ENCODE results near the gene DEPDC1B. TPM values are rescaled to one million over a fixed set of nuclear protein-coding genes. Genes with fewer than 3 reads are reported as not detected.

The DEPDC1B gene
- total RNA-seq, 1 experiment from 2014 or later, result 29.2 TPM

GRCh38 chr5:60636001-60636400 is 64.0 kb downstream of the DEPDC1B start:
- Histone ChIP-seq H3K9me3 (ENCODE audit: insufficient read depth, low read depth) (no peaks in the 10 kb centered on the region), H3K4me3 (no peak overlapping the region), H4K20me1 (ENCODE audit: insufficient read depth) (no peaks in the 10 kb centered on the region), H3K27ac (no peak overlapping the region), H3K36me3 (ENCODE audit: low read depth) (no peaks in the 10 kb centered on the region), H3K4me1 (replicated peaks; ENCODE audit: insufficient read depth) (no peaks in the 10 kb centered on the region), H3K4me2 (no peak overlapping the region), H3F3A (ENCODE audit: insufficient read depth, low read depth) (no peaks in the 10 kb centered on the region), H3K27me3 (ENCODE audit: insufficient read depth, low read depth) (no peaks in the 10 kb centered on the region), H3K79me2 (ENCODE audit: low read depth) (no peaks in the 10 kb centered on the region), H2AFZ (no peak overlapping the region), H3K9me2 (ENCODE audit: insufficient read depth) (no peaks in the 10 kb centered on the region)
- no peak for DNase-seq
- ChIA-PET CTCF (no interaction called here), POLR2A (ENCODE audit: unreplicated experiment) (interaction anchor here (0.6 kb wide), 1 partner anchor 290 kb away, joined by 3 read pairs; no protein-coding TSS in a partner anchor)
- intact Hi-C loops (cut with micrococcal nuclease; ENCODE audit: unreplicated experiment), result no loop called here
- BruUV-seq (replicated peaks), result no TSS peak
- TF ChIP-seq CTCF (conservative IDR thresholded peaks at IDR 0.05) (no peak), EZH2 (IDR thresholded peaks at IDR 0.05; ENCODE audit: low read depth) (no peak)

- no peak for DNase-seq
- no peaks in the 10 kb centered on the region for H3K27me3 ChIP-seq (ENCODE audit: insufficient read depth, low read depth)
- H3F3A ChIP-seq (ENCODE audit: insufficient read depth, low read depth), result no peaks in the 10 kb centered on the region
- no peak overlapping the region for H3K4me2 ChIP-seq
- no peaks in the 10 kb centered on the region for H3K9me3 ChIP-seq (ENCODE audit: insufficient read depth, low read depth)
- no peaks in the 10 kb centered on the region for H3K36me3 ChIP-seq (ENCODE audit: low read depth)
- no peaks in the 10 kb centered on the region for H3K4me1 ChIP-seq (replicated peaks; ENCODE audit: insufficient read depth)
- no peak overlapping the region for H2AFZ ChIP-seq
- intact Hi-C loops (cut with micrococcal nuclease; ENCODE audit: unreplicated experiment), result no loop called here
- ChIA-PET POLR2A (ENCODE audit: unreplicated experiment) (no interaction called here), CTCF (no interaction called here)
- no peak overlapping the region for H3K27ac ChIP-seq
- no peaks in the 10 kb centered on the region for H3K79me2 ChIP-seq (ENCODE audit: low read depth)
- no peaks in the 10 kb centered on the region for H3K9me2 ChIP-seq (ENCODE audit: insufficient read depth)
- H3K4me3 ChIP-seq, result no peak overlapping the region
- TF ChIP-seq EZH2 (IDR thresholded peaks at IDR 0.05; ENCODE audit: low read depth), result no peak
- no peak for TF ChIP-seq CTCF (conservative IDR thresholded peaks at IDR 0.05)
- no peaks in the 10 kb centered on the region for H4K20me1 ChIP-seq (ENCODE audit: insufficient read depth)
- BruUV-seq (replicated peaks), result no TSS peak
Measured at GRCh38 chr5:60634051-60634450, 65.9 kb downstream of the DEPDC1B start.

- Histone ChIP-seq H3K79me2 (ENCODE audit: low read depth) (no peaks in the 10 kb centered on the region), H3K4me2 (no peak overlapping the region), H3K9me2 (ENCODE audit: insufficient read depth) (no peaks in the 10 kb centered on the region), H3K27me3 (ENCODE audit: insufficient read depth, low read depth) (no peaks in the 10 kb centered on the region), H2AFZ (no peak overlapping the region), H3K27ac (no peak overlapping the region), H3F3A (ENCODE audit: insufficient read depth, low read depth) (no peaks in the 10 kb centered on the region), H3K36me3 (ENCODE audit: low read depth) (no peaks in the 10 kb centered on the region), H3K4me3 (no peak overlapping the region), H3K9me3 (ENCODE audit: insufficient read depth, low read depth) (no peaks in the 10 kb centered on the region), H3K4me1 (replicated peaks; ENCODE audit: insufficient read depth) (no peaks in the 10 kb centered on the region), H4K20me1 (ENCODE audit: insufficient read depth) (no peaks in the 10 kb centered on the region)
- ChIA-PET POLR2A (ENCODE audit: unreplicated experiment) (no interaction called here), CTCF (no interaction called here)
- BruUV-seq (replicated peaks), result no TSS peak
- no peak for DNase-seq
- intact Hi-C loops (cut with micrococcal nuclease; ENCODE audit: unreplicated experiment), result no loop called here
- TF ChIP-seq EZH2 (IDR thresholded peaks at IDR 0.05; ENCODE audit: low read depth), result no peak
- no peak for TF ChIP-seq CTCF (conservative IDR thresholded peaks at IDR 0.05)
Measured at GRCh38 chr5:60633341-60633740, 66.6 kb downstream of the DEPDC1B start.
